Osteocyte (in vitro differentiated cells): ENCODE measurements around the gene ZBTB40. TPM values are rescaled to one million over a fixed set of nuclear protein-coding genes. Genes with fewer than 3 reads are reported as not detected.

ENCODE experiments used
- DNase-seq: peaks from one replicate; pipeline ENCODE4 v3.0.0; 2021; ENCODE audit warnings: mixed read lengths; ENCODE audit not compliant: unreplicated experiment; ENCODE audit errors: extremely low spot score
- H3K27ac Mint-ChIP-seq: one replicate; pipeline ENCODE4 v1.8.0; 2021; ENCODE audit warnings: mild to moderate bottlenecking, mixed read lengths; ENCODE audit not compliant: unreplicated experiment
- H3K27me3 Mint-ChIP-seq: one replicate; pipeline ENCODE4 v1.8.0; 2021; ENCODE audit warnings: mixed read lengths; ENCODE audit not compliant: unreplicated experiment
- H3K36me3 Mint-ChIP-seq: one replicate; pipeline ENCODE4 v1.8.0; 2021; ENCODE audit warnings: mixed read lengths; ENCODE audit not compliant: unreplicated experiment
- H3K4me1 Mint-ChIP-seq: one replicate; pipeline ENCODE4 v1.8.0; 2021; ENCODE audit warnings: mixed read lengths; ENCODE audit not compliant: unreplicated experiment
- H3K4me3 Mint-ChIP-seq: one replicate; pipeline ENCODE4 v1.8.0; 2021; ENCODE audit warnings: mild to moderate bottlenecking, moderate library complexity, mixed read lengths; ENCODE audit not compliant: unreplicated experiment
- H3K9me3 Mint-ChIP-seq: one replicate; pipeline ENCODE4 v1.8.0; 2021; ENCODE audit warnings: mixed read lengths; ENCODE audit not compliant: unreplicated experiment
- total RNA-seq: library from RNA; stranded (reverse); gene quantifications from 2 replicates; pipeline ENCODE4 v1.2.1, GENCODE V29; 2021
- TF ChIP-seq, protein P1 (sequence below): fragments of 200-600 bp; sonication (generic); IDR thresholded peaks from 2 replicates; pipeline ENCODE4 v1.5.0; 2021; ENCODE audit warnings: antibody characterized with exemption, mild to moderate bottlenecking, moderate library complexity

ZBTB40 gene
- total RNA-seq, 1 donor from 2014 or later, result 23.6 TPM

DNA sequence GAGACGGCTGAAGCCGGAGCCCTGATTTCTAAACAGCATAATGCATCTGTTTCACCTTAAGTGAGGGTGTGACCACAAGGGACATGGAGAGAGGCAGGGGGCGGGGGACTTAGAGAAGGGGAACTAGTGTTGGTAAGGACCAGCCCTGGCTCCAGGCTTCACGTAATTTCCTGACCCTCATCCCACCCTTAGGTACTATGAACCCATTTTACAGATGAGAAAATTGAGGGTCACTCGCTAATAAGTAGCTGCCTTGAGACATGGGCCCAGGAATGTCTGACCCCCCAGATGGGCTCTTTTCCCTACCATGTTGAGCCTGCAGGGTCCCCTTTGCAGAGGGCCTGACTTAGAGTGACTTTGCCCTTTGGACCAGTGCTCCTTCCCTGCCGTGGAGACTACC is 116.3 kb downstream of the ZBTB40 start:
- Mint-ChIP-seq H3K4me1 (peaks cover 3% of the 10 kb centered on the region), H3K4me3 (no peak overlapping the region), H3K36me3 (no peaks in the 10 kb centered on the region), H3K27me3 (peaks cover 66% of the 10 kb centered on the region), H3K9me3 (no peaks in the 10 kb centered on the region), H3K27ac (no peak overlapping the region)
- no peak for DNase-seq
- TF ChIP-seq, protein P1, sequence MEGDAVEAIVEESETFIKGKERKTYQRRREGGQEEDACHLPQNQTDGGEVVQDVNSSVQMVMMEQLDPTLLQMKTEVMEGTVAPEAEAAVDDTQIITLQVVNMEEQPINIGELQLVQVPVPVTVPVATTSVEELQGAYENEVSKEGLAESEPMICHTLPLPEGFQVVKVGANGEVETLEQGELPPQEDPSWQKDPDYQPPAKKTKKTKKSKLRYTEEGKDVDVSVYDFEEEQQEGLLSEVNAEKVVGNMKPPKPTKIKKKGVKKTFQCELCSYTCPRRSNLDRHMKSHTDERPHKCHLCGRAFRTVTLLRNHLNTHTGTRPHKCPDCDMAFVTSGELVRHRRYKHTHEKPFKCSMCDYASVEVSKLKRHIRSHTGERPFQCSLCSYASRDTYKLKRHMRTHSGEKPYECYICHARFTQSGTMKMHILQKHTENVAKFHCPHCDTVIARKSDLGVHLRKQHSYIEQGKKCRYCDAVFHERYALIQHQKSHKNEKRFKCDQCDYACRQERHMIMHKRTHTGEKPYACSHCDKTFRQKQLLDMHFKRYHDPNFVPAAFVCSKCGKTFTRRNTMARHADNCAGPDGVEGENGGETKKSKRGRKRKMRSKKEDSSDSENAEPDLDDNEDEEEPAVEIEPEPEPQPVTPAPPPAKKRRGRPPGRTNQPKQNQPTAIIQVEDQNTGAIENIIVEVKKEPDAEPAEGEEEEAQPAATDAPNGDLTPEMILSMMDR, result no peak

GRCh38 chr1:22569269-22569668 is 117.6 kb downstream of the ZBTB40 start:
- peaks cover 64% of the 10 kb centered on the region for H3K27me3 Mint-ChIP-seq
- no peak overlapping the region for H3K27ac Mint-ChIP-seq

GRCh38 chr1:22570140-22570909 is 118.7 kb downstream of the ZBTB40 start:
- Mint-ChIP-seq H3K9me3 (no peaks in the 10 kb centered on the region), H3K4me1 (no peaks in the 10 kb centered on the region), H3K27me3 (peaks cover 63% of the 10 kb centered on the region), H3K27ac (no peak overlapping the region), H3K4me3 (no peak overlapping the region), H3K36me3 (no peaks in the 10 kb centered on the region)
- TF ChIP-seq, protein P1, result no peak
- no peak for DNase-seq

More at GRCh38 chr1:22569269-22569668, 117.6 kb downstream of the ZBTB40 start:
- TF ChIP-seq, protein P1, result no peak
- no peaks in the 10 kb centered on the region for H3K4me1 Mint-ChIP-seq
- no peak for DNase-seq
- H3K4me3 Mint-ChIP-seq, result no peak overlapping the region
- no peaks in the 10 kb centered on the region for H3K9me3 Mint-ChIP-seq
- no peaks in the 10 kb centered on the region for H3K36me3 Mint-ChIP-seq

GRCh38 chr1:22572818-22573217 is 121.2 kb downstream of the ZBTB40 start:
- Mint-ChIP-seq H3K27ac (no peak overlapping the region), H3K4me3 (no peak overlapping the region), H3K36me3 (no peaks in the 10 kb centered on the region), H3K4me1 (no peaks in the 10 kb centered on the region), H3K9me3 (no peaks in the 10 kb centered on the region), H3K27me3 (peaks cover 52% of the 10 kb centered on the region)
- DNase-seq, result no peak
- TF ChIP-seq, protein P1, result no peak

GRCh38 chr1:22573237-22573636 is 121.6 kb downstream of the ZBTB40 start:
- Mint-ChIP-seq H3K4me3 (no peak overlapping the region), H3K27ac (no peak overlapping the region), H3K27me3 (peaks cover 51% of the 10 kb centered on the region), H3K4me1 (no peaks in the 10 kb centered on the region), H3K36me3 (no peaks in the 10 kb centered on the region), H3K9me3 (no peaks in the 10 kb centered on the region)
- TF ChIP-seq, protein P1, result no peak
- no peak for DNase-seq
